Endothelial cell of umbilical vein (primary cell): ENCODE measurements around the gene GSTM4.

ENCODE experiments used
- EZH2 ChIP-seq: IDR thresholded peaks from 2 replicates; pipeline ENCODE4 v1.6.1; 2012; ENCODE audit warnings: borderline replicate concordance, low read depth, mild to moderate bottlenecking, moderate library complexity, low read length, inconsistent platforms; ENCODE audit not compliant: severe bottlenecking
- FOS ChIP-seq: IDR thresholded peaks from 2 replicates; pipeline ENCODE4 v1.6.1; 2011; ENCODE audit warnings: mild to moderate bottlenecking, low read length, moderate library complexity, borderline replicate concordance; ENCODE audit not compliant: insufficient read depth
- GATA2 ChIP-seq: IDR thresholded peaks from 2 replicates; pipeline ENCODE4 v1.7.0; 2011; ENCODE audit warnings: low read depth, mild to moderate bottlenecking, moderate library complexity, mixed read lengths, low read length; ENCODE audit not compliant: insufficient read length, insufficient read depth
- JUN ChIP-seq: IDR thresholded peaks from 2 replicates; pipeline ENCODE4 v1.6.1; 2011; ENCODE audit warnings: borderline replicate concordance, low read depth; ENCODE audit not compliant: insufficient read length, insufficient read depth
- MYC ChIP-seq: IDR thresholded peaks from one replicate; pipeline ENCODE4 v1.6.1; 2011; ENCODE audit warnings: mild to moderate bottlenecking, low read depth, low read length
- POLR2A ChIP-seq: IDR thresholded peaks from 2 replicates; pipeline ENCODE4 v1.6.1; 2012; ENCODE audit warnings: low read depth, mild to moderate bottlenecking, control low read depth, low read length
- POLR2AphosphoS5 ChIP-seq: IDR thresholded peaks from 2 replicates; pipeline ENCODE4 v1.6.1; 2012; ENCODE audit warnings: low read depth, mild to moderate bottlenecking, control low read depth, low read length, moderate library complexity; ENCODE audit not compliant: insufficient read depth
- TF ChIP-seq, protein P1 (sequence below), 2 donors: IDR thresholded peaks; 1 replicate in 1 of 2; 2 replicates in 1 of 2; pipeline ENCODE4 v1.5.1; 2011; ENCODE audit warnings: low read length in 2 of 2, mild to moderate bottlenecking in 2 of 2, moderate library complexity in 2 of 2, control low read depth in 1 of 2, inconsistent platforms in 1 of 2, low read depth in 1 of 2; ENCODE audit not compliant: insufficient read depth in 1 of 2; ENCODE audit errors: extremely low read depth in 1 of 2
- TF ChIP-seq, protein P2 (sequence below): IDR thresholded peaks from 2 replicates; pipeline ENCODE4 v1.6.1; 2011; ENCODE audit not compliant: insufficient read depth, insufficient read length

DNA sequence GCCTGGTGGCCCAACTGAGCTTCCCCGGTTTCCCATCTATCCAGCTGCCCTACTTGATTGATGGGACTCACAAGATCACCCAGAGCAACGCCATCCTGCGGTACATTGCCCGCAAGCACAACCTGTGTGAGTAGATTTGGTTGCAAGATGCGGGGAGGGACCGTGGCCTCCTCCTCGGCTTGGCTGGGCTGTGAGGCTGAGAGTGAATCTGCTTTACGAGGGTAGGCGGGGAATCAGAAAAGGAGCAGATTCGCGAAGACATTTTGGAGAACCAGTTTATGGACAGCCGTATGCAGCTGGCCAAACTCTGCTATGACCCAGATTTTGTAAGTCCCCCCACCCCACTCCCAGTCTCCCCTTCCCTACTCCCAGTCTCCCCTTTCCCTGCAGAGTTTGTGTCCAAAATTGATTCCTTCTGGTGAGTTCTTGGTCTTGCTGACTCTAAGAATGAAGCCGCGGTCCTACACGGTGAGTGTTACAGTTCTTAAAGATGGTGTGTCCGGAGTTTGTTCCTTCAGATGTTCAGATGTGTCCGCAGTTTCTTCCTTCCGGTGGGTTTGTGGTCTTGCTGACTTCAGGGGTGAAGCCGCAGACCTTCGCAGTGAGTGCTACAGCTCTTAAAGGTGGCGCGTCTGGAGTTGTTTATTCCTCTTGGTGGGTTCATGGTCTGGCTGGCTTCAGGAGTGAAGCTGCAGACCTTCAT, 13.5 kb downstream of the GSTM4 start:
- TF ChIP-seq, protein P1, sequence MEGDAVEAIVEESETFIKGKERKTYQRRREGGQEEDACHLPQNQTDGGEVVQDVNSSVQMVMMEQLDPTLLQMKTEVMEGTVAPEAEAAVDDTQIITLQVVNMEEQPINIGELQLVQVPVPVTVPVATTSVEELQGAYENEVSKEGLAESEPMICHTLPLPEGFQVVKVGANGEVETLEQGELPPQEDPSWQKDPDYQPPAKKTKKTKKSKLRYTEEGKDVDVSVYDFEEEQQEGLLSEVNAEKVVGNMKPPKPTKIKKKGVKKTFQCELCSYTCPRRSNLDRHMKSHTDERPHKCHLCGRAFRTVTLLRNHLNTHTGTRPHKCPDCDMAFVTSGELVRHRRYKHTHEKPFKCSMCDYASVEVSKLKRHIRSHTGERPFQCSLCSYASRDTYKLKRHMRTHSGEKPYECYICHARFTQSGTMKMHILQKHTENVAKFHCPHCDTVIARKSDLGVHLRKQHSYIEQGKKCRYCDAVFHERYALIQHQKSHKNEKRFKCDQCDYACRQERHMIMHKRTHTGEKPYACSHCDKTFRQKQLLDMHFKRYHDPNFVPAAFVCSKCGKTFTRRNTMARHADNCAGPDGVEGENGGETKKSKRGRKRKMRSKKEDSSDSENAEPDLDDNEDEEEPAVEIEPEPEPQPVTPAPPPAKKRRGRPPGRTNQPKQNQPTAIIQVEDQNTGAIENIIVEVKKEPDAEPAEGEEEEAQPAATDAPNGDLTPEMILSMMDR (IDR thresholded peaks at IDR 0.05; ENCODE audit: extremely low read depth in 1 of 2, insufficient read depth in 1 of 2, low read depth in 1 of 2, low read length in 2 of 2): no peak
- TF ChIP-seq, protein P2, sequence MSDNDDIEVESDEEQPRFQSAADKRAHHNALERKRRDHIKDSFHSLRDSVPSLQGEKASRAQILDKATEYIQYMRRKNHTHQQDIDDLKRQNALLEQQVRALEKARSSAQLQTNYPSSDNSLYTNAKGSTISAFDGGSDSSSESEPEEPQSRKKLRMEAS: no peak
- TF ChIP-seq JUN (no peak), POLR2A (no peak), POLR2AphosphoS5 (no peak), EZH2 (no peak), MYC (no peak), FOS (no peak), GATA2 (no peak)
